CD14-positive monocyte (primary cell): ENCODE results near the gene LRPPRC. TPM values are rescaled to one million over a fixed set of nuclear protein-coding genes. Genes with fewer than 3 reads are reported as not detected.

Experiments used
- DNase-seq, 3 donors: peaks; one replicate each; pipeline ENCODE4 v3.0.0-alpha.2; 2011 to 2022
- H2AFZ ChIP-seq: 2 replicates; pipeline ENCODE4 v1.6.0; 2012; ENCODE audit warnings: mild to moderate bottlenecking, low read depth, low read length, inconsistent platforms; ENCODE audit not compliant: insufficient read depth, poor library complexity, severe bottlenecking
- H3K27ac ChIP-seq, 2 donors: 1 replicate in 1 of 2; 2 replicates in 1 of 2; pipeline ENCODE4 v1.5.1; 2012 to 2013; ENCODE audit warnings: low read length in 2 of 2, control low read depth in 1 of 2, inconsistent platforms in 1 of 2, low read depth in 1 of 2, mild to moderate bottlenecking in 1 of 2
- H3K27me3 ChIP-seq, 2 donors: one replicate each; pipeline versions ENCODE4 v1.6.0 to v1.6.1; 2011 to 2013; ENCODE audit warnings: low read length in 2 of 2; ENCODE audit not compliant: control insufficient read depth in 2 of 2, insufficient read depth in 2 of 2
- H3K36me3 ChIP-seq, 2 donors: replicated peaks in 1 of 2; 1 replicate in 1 of 2; 2 replicates in 1 of 2; pipeline versions ENCODE4 v1.5.1 to v1.6.1; 2012 to 2013; ENCODE audit warnings: low read length in 2 of 2, control low read depth in 1 of 2, inconsistent platforms in 1 of 2, mild to moderate bottlenecking in 1 of 2; ENCODE audit not compliant: insufficient read depth in 2 of 2, control insufficient read depth in 1 of 2
- H3K4me1 ChIP-seq, 2 donors: 1 replicate in 1 of 2; 2 replicates in 1 of 2; pipeline versions ENCODE4 v1.5.1 to v1.6.1; 2012 to 2013; ENCODE audit warnings: low read length in 2 of 2, control low read depth in 1 of 2, inconsistent platforms in 1 of 2, mild to moderate bottlenecking in 1 of 2, moderate library complexity in 1 of 2; ENCODE audit not compliant: insufficient read depth in 2 of 2, control insufficient read depth in 1 of 2
- H3K4me2 ChIP-seq: replicated peaks from 2 replicates; pipeline ENCODE3; 2012; ENCODE audit warnings: low read length, moderate library complexity, mild to moderate bottlenecking; ENCODE audit not compliant: poor library complexity, severe bottlenecking; ENCODE audit errors: extremely low read depth
- H3K4me3 ChIP-seq, 3 experiments: fragments of 200-600 bp in 1 of 3; sonication (generic) in 1 of 3; replicated peaks in 1 of 3; 1 replicate in 2 of 3; 2 replicates in 1 of 3; pipeline ENCODE4 v1.5.1; 2011 to 2013; ENCODE audit warnings: low read length in 3 of 3, mild to moderate bottlenecking in 3 of 3, control low read depth in 2 of 3, low read depth in 2 of 3, inconsistent platforms in 1 of 3, moderate library complexity in 1 of 3
- H3K79me2 ChIP-seq: 2 replicates; pipeline ENCODE4 v1.6.0; 2012; ENCODE audit warnings: mild to moderate bottlenecking, control low read depth, inconsistent platforms, low read length, moderate library complexity; ENCODE audit not compliant: insufficient read depth
- H3K9ac ChIP-seq: 2 replicates; pipeline ENCODE4 v1.6.0; 2017; ENCODE audit warnings: low read length, mild to moderate bottlenecking; ENCODE audit not compliant: insufficient read depth, poor library complexity, severe bottlenecking
- H3K9me3 ChIP-seq, 2 donors: replicated peaks in 1 of 2; 1 replicate in 1 of 2; 2 replicates in 1 of 2; pipeline versions ENCODE4 v1.5.1 to v1.6.1; 2012 to 2013; ENCODE audit warnings: low read length in 2 of 2, control low read depth in 1 of 2; ENCODE audit not compliant: control insufficient read depth in 1 of 2, insufficient read depth in 1 of 2
- H4K20me1 ChIP-seq: 2 replicates; pipeline ENCODE4 v1.6.0; 2012; ENCODE audit warnings: mild to moderate bottlenecking, low read length, control low read depth, moderate library complexity; ENCODE audit not compliant: insufficient read depth
- H3K27ac Mint-ChIP-seq, 7 donors: one replicate each; pipeline ENCODE4 v1.8.0; 2020; ENCODE audit warnings: mild to moderate bottlenecking in 7 of 7, mixed read lengths in 7 of 7, moderate library complexity in 6 of 7, inconsistent platforms in 2 of 7
- H3K27me3 Mint-ChIP-seq, 3 donors: one replicate each; pipeline ENCODE4 v1.8.0; 2021 to 2022; ENCODE audit warnings: low read depth in 3 of 3, mild to moderate bottlenecking in 3 of 3, mixed read lengths in 3 of 3, moderate library complexity in 3 of 3, inconsistent platforms in 1 of 3
- H3K36me3 Mint-ChIP-seq, 2 donors: one replicate each; pipeline ENCODE4 v1.8.0; 2020; ENCODE audit warnings: mixed read lengths in 2 of 2, inconsistent platforms in 1 of 2, mild to moderate bottlenecking in 1 of 2
- H3K4me1 Mint-ChIP-seq: one replicate; pipeline ENCODE4 v1.8.0; 2020; ENCODE audit warnings: mild to moderate bottlenecking, mixed read lengths
- H3K4me3 Mint-ChIP-seq, 2 donors: one replicate each; pipeline ENCODE4 v1.8.0; 2020; ENCODE audit warnings: mild to moderate bottlenecking in 2 of 2, mixed read lengths in 2 of 2, moderate library complexity in 1 of 2
- H3K9me3 Mint-ChIP-seq, 7 donors: one replicate each; pipeline ENCODE4 v1.8.0; 2020 to 2022; ENCODE audit warnings: mixed read lengths in 7 of 7, mild to moderate bottlenecking in 6 of 7, moderate library complexity in 6 of 7, inconsistent platforms in 2 of 7
- WGBS: methylation state at CpG from one replicate; pipeline ENCODE4 v1.1.5; 2013; ENCODE audit warnings: missing lambda C conversion rate; ENCODE audit not compliant: insufficient coverage; 5-methylcytosine and 5-hydroxymethylcytosine counted together
- intact Hi-C, 2 donors: fragments of 100-400 bp; cut with micrococcal nuclease; formaldehyde crosslinking; loops; one replicate each; pipeline versions ENCODE4 v1.15.0 to v1.15.1; 2023
- polyA plus RNA-seq, 3 donors: library from polyadenylated mRNA; depleted of rRNA in 1 of 3; unstranded in 2 of 3; stranded (reverse) in 1 of 3; fragments of 300-500 nt in 2 of 3; fragments of >200 nt in 1 of 3; fragmentation: Illumina TruSeq in 2 of 3; gene quantifications; 1 replicate in 2 of 3; 2 replicates in 1 of 3; pipeline ENCODE4 v1.2.3, GENCODE V29; 2012 to 2021
- TF ChIP-seq, protein P1 (sequence below): fragments of 200-600 bp; IDR thresholded peaks from one replicate; pipeline ENCODE4 v1.8.0; 2022; ENCODE audit warnings: antibody characterized with exemption, mild to moderate bottlenecking

The LRPPRC gene
- polyA plus RNA-seq, 3 donors, result 15.5 to 25.0 (median 24.8) TPM

DNA sequence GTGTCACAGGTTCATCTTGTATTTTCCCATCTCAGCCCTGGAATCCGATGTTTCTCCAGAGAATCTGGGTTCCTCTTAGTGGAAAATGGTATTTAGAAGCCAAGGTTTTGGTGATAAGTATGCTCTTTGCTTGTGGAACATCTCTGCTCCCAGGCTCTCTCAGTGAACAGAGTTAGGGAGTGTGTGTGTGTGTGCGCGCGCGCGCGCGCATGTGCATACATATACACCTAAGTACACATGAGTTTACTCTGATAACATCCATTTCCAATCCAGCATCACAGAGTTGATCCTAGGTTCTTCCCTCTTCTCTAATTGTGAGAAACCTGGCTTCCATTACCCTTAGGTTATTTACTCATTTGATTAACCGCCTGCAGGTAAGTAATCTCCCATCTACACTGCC, 115.3 kb downstream of the LRPPRC start:
- no peaks in the 10 kb centered on the region for H3K9me3 Mint-ChIP-seq
- Histone ChIP-seq H2AFZ (no peak overlapping the region), H3K27ac (no peak overlapping the region), H4K20me1 (no peaks in the 10 kb centered on the region), H3K4me1 (no peaks in the 10 kb centered on the region), H3K36me3 (no peaks in the 10 kb centered on the region), H3K9me3 (no peaks in the 10 kb centered on the region), H3K4me2 (no peak overlapping the region), H3K27me3 (no peaks in the 10 kb centered on the region), H3K79me2 (no peaks in the 10 kb centered on the region), H3K9ac (no peak overlapping the region), H3K4me3 (no peak overlapping the region)
- no peak for DNase-seq
- H3K27ac Mint-ChIP-seq, result no peak overlapping the region
- peaks cover 0 to 2% (median 2%) of the 10 kb centered on the region in 3 donors for H3K27me3 Mint-ChIP-seq
- H3K36me3 Mint-ChIP-seq, result no peaks in the 10 kb centered on the region
- H3K4me3 Mint-ChIP-seq, result no peak overlapping the region
- WGBS, result 100% methylated on average over 2 of the region's 9 CpGs
- TF ChIP-seq, protein P1, sequence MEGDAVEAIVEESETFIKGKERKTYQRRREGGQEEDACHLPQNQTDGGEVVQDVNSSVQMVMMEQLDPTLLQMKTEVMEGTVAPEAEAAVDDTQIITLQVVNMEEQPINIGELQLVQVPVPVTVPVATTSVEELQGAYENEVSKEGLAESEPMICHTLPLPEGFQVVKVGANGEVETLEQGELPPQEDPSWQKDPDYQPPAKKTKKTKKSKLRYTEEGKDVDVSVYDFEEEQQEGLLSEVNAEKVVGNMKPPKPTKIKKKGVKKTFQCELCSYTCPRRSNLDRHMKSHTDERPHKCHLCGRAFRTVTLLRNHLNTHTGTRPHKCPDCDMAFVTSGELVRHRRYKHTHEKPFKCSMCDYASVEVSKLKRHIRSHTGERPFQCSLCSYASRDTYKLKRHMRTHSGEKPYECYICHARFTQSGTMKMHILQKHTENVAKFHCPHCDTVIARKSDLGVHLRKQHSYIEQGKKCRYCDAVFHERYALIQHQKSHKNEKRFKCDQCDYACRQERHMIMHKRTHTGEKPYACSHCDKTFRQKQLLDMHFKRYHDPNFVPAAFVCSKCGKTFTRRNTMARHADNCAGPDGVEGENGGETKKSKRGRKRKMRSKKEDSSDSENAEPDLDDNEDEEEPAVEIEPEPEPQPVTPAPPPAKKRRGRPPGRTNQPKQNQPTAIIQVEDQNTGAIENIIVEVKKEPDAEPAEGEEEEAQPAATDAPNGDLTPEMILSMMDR, result no peak
- intact Hi-C loops, result no loop called here
- peaks cover 2% of the 10 kb centered on the region for H3K4me1 Mint-ChIP-seq

DNA sequence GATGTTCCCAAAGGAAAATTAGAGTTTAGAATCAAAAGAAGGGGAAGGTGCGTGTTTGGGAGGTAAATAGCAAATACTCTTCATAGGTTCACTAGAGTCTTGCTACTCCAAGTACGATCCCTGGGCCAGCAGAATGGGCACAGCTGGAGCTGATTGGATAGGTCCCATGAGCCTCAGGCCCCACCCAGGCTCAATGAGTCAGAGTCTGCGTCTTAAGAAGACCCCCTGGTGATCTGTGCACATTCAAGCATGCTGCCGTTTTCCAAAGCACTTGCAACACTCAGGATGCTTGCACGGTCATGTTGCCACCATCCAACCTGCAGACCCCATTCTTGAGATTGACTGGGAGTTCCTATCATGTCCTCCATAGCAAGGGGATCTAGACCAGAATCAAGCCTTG, 116.5 kb downstream of the LRPPRC start:
- DNase-seq, result no peak
- H2AFZ ChIP-seq, result no peak overlapping the region
- 81% methylated on average over 3 of the region's 5 CpGs for WGBS
- H4K20me1 ChIP-seq, result no peaks in the 10 kb centered on the region
- H3K9ac ChIP-seq, result no peak overlapping the region
- intact Hi-C loops, result no loop called here
- Mint-ChIP-seq H3K4me1 (peaks cover 2% of the 10 kb centered on the region), H3K27me3 (peaks cover 0 to 2% (median 2%) of the 10 kb centered on the region in 3 donors), H3K4me3 (no peak overlapping the region), H3K36me3 (no peaks in the 10 kb centered on the region), H3K9me3 (no peaks in the 10 kb centered on the region), H3K27ac (no peak overlapping the region)
- no peak overlapping the region for H3K4me2 ChIP-seq
- no peaks in the 10 kb centered on the region for H3K36me3 ChIP-seq
- H3K4me3 ChIP-seq, result no peak overlapping the region
- no peak overlapping the region for H3K27ac ChIP-seq
- no peaks in the 10 kb centered on the region for H3K27me3 ChIP-seq
- no peaks in the 10 kb centered on the region for H3K4me1 ChIP-seq
- H3K79me2 ChIP-seq, result no peaks in the 10 kb centered on the region
- H3K9me3 ChIP-seq, result no peaks in the 10 kb centered on the region
- TF ChIP-seq, protein P1, result no peak
